Endothelial cell of umbilical vein (primary cell): ENCODE results near the gene PCDH9.

Experiments
- CTCF ChIP-seq, 2 donors: IDR thresholded peaks; 1 replicate in 1 of 2; 2 replicates in 1 of 2; pipeline ENCODE4 v1.5.1; 2011; ENCODE audit warnings: low read length in 2 of 2, mild to moderate bottlenecking in 2 of 2, moderate library complexity in 2 of 2, control low read depth in 1 of 2, inconsistent platforms in 1 of 2, low read depth in 1 of 2; ENCODE audit not compliant: insufficient read depth in 1 of 2; ENCODE audit errors: extremely low read depth in 1 of 2
- EZH2 ChIP-seq: IDR thresholded peaks from 2 replicates; pipeline ENCODE4 v1.6.1; 2012; ENCODE audit warnings: borderline replicate concordance, low read depth, mild to moderate bottlenecking, moderate library complexity, low read length, inconsistent platforms; ENCODE audit not compliant: severe bottlenecking
- FOS ChIP-seq: IDR thresholded peaks from 2 replicates; pipeline ENCODE4 v1.6.1; 2011; ENCODE audit warnings: mild to moderate bottlenecking, low read length, moderate library complexity, borderline replicate concordance; ENCODE audit not compliant: insufficient read depth
- JUN ChIP-seq: IDR thresholded peaks from 2 replicates; pipeline ENCODE4 v1.6.1; 2011; ENCODE audit warnings: borderline replicate concordance, low read depth; ENCODE audit not compliant: insufficient read length, insufficient read depth
- MAX ChIP-seq: IDR thresholded peaks from 2 replicates; pipeline ENCODE4 v1.6.1; 2011; ENCODE audit not compliant: insufficient read depth, insufficient read length
- MYC ChIP-seq: IDR thresholded peaks from one replicate; pipeline ENCODE4 v1.6.1; 2011; ENCODE audit warnings: mild to moderate bottlenecking, low read depth, low read length
- POLR2A ChIP-seq: IDR thresholded peaks from 2 replicates; pipeline ENCODE4 v1.6.1; 2012; ENCODE audit warnings: low read depth, mild to moderate bottlenecking, control low read depth, low read length
- POLR2AphosphoS5 ChIP-seq: IDR thresholded peaks from 2 replicates; pipeline ENCODE4 v1.6.1; 2012; ENCODE audit warnings: low read depth, mild to moderate bottlenecking, control low read depth, low read length, moderate library complexity; ENCODE audit not compliant: insufficient read depth

- TF ChIP-seq EZH2, result no peak
- no peak for TF ChIP-seq POLR2A
- TF ChIP-seq CTCF (IDR thresholded peaks at IDR 0.05; ENCODE audit: extremely low read depth in 1 of 2, insufficient read depth in 1 of 2, low read depth in 1 of 2, low read length in 2 of 2), result no peak
- TF ChIP-seq POLR2AphosphoS5, result no peak
- TF ChIP-seq MAX, result no peak
- TF ChIP-seq JUN, result no peak
- TF ChIP-seq FOS, result no peak
- TF ChIP-seq MYC, result no peak
Observed at GRCh38 chr13:67078062-67078461, 152.1 kb downstream of the PCDH9 start.
